ENCODE results near the gene DENND2A.
A peak's percentile ranks its signal among the peaks of the same experiment; 100 is the strongest.

The DENND2A gene

DNA sequence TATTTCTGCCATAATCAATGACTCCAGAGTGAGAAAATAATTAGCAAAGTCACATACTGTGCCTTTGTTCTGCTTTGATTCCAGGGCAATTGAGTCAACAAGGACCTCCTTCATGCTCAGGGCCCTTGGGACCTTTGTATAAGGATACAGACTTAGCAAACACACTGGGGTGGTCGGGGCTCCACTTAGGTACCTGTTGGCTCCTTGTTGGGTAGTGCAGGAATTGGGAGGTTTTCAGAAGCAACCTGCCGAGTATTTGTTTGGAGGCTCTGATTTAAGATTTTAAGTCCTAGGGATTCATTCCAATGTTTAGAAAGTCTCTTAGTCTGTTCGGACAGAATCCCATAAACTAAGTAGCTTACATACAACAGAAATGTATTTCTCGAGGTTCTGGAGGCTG lies 35.1 kb upstream of the DENND2A start:
- TF ChIP-seq, protein P1, sequence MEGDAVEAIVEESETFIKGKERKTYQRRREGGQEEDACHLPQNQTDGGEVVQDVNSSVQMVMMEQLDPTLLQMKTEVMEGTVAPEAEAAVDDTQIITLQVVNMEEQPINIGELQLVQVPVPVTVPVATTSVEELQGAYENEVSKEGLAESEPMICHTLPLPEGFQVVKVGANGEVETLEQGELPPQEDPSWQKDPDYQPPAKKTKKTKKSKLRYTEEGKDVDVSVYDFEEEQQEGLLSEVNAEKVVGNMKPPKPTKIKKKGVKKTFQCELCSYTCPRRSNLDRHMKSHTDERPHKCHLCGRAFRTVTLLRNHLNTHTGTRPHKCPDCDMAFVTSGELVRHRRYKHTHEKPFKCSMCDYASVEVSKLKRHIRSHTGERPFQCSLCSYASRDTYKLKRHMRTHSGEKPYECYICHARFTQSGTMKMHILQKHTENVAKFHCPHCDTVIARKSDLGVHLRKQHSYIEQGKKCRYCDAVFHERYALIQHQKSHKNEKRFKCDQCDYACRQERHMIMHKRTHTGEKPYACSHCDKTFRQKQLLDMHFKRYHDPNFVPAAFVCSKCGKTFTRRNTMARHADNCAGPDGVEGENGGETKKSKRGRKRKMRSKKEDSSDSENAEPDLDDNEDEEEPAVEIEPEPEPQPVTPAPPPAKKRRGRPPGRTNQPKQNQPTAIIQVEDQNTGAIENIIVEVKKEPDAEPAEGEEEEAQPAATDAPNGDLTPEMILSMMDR (IDR thresholded peaks at IDR 0.05), result no peak

DNA sequence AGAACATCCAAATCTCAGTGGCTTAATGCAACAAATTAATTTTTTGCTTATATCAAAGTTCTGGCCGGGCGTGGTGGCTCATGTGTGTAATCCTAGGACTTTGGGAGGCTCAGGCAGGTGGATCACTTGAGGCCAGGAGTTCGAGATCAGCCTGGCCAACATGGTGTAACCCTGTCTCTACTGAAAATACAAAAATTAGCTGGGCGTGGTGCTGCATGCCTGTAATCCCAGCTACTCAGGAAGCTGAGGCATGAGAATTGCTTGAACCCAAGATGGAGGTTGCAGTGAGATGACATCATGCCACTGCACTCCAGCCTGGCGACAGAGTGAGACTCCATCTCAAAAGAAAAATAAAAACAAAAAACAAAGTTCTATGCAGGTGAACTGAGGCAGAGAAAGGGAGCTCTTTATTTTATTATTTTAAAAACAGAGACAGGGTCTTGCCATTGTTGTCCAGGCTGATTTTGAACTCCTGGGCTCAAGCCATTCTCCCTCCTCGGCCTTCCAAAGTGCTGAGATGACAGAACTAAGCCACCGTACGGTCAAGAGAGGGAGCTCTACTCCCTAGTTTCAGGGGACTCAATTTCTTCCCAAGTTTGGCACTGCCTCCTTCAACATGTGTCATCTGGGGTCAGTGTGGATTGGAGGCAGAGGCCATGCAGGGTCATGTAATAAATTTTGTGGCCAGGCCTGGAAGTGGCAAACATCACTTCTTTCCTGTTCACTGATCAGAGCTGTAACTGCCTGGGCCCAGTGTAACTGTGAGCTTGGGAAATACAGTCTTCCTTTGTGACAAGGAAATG lies 34.5 kb upstream of the DENND2A start:
- TF ChIP-seq, protein P1 (IDR thresholded peaks at IDR 0.05), result peak; percentile 71

DNA sequence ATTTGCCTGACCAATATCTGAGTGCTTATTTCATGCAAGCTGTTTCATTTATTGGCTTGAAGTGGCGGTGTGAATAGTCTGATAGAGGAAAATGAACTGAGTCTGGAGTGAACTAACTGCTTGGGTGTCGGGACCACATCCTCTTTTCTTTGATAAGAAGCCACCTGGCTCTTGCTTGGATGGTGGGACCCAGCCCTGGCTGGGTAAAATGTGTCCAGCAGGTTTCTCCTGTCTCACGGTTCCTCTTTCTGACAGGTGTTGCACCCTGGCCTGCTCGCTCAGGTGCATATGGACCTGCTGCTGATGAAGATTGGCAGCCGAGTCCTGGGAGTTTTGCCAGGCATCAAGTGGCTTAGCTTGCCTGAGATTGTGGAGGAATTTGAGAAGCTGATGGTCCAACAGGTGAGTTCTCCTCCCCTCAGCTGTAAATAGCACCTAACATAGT lies 33.8 kb upstream of the DENND2A start:
- TF ChIP-seq, protein P1 (IDR thresholded peaks at IDR 0.05), result no peak

DNA sequence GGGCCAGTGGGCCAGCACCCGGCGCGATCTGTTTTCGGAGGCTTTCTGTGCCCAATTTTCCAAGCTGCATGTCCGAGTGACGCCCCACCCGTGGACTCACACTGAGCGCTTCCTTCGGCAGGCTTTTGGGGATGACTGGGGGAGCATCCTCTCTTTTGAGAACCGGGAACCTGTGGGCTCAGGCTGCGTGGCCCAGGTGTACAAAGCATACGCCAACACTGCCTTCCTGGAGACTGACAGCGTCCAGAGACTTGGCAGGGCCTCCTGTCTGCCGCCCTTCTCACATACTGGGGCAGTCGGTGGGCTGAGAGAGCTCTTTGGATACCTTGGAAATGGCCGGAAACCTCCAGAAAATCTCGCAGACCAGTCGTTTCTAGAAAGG lies 33.2 kb upstream of the DENND2A start:
- TF ChIP-seq, protein P1 (IDR thresholded peaks at IDR 0.05), result no peak

DNA sequence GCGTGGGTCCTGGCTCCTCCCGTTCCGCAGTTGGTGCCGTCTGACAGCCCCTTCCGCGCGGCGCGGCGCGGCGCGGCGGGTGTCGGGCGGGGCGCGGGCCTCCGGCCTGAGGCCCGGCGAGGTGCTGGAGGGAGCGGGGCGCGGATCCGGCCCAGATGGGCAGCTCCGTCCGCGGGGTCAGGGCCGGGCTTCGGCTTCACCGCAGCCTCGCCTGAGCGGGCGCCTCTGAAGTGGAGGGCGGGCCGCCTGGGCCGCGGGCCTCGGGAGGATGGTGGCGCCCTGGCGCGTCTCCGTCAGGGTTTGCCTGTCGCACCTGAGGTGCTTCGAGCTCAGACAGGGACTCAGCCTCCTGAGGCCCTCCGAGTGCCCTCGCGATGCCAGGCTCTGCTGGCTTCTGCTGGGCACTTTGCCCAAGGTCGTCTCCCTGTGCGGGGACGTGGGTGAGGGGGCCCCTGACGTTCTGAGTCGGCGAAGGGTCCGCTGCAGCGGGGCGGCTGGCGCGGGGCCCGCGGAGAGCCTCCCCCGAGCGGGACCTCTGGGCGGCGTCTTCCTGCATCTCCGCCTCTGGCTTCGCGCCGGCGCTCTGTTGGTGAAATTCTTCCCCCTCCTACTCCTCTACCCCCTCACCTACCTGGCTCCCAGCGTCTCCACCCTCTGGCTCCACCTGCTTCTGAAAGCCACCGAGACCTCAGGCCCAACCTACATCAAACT lies 32.6 kb upstream of the DENND2A start:
- TF ChIP-seq, protein P1 (IDR thresholded peaks at IDR 0.05), result no peak; the same call in 1 of the 2 replicates

DNA sequence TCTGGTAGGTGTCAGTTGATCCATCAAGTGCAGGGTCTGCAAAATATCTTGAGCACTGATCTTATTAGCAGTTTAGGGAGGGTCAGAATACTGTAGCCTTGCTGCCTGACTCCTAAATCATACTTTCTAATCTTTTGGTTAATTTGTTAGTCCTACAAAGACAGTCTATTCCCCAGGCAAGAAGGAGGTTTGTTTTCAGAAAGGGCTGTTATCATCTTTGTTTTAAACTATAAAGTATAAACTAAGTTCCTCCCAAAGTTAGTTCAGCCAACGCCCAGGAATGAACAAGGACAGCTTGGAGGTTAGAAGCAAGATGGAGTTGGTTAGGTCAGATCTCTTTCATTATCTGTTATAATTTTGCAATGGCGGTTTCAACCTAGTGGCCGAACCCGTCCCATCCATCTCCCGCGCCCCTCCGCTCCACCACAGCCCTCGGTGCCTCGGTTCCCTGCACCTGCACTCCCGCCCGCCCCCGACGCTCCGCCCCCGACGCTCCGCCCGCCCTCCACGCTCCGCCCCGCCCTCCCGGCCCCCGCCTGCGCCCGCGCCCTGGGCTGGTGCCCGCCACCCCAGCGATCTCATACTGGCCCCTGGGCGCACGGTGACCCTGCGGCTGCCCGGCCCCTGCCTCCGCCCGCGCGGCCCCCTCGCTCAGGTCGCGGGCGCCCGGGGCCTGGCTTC lies 31.9 kb upstream of the DENND2A start, which contains the start of gene ADCK2:
Gene ADCK2 (plus strand): TSS at position 564 of the 681 bp plus-strand sequence. CDS start 386 bp downstream, outside the sequence.
- TF ChIP-seq, protein P1 (IDR thresholded peaks at IDR 0.05), result no peak

DNA sequence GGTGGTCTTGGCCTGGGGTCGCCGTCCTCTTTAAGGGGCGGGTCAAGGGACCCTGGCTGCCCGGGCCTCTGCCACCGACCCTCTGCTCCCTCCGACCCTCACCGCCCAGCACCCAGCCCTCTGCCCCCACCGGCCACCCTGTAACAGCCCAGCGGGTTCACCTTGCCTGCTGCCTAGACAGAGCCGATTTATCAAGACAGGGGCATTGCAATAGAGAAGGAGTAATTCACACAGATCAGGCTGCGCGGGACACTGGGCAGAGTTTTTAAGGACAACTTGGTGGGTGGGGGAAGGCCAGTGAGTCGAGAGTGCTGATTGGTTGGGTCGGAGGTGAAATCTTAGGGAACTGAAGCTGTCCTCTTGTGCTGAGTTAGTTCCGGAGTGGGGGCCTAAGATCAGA lies 31.4 kb upstream of the DENND2A start:
- TF ChIP-seq, protein P1 (IDR thresholded peaks at IDR 0.05), result no peak

Measured in LNCAP (cell line).